ENCODE measurements around the gene NTM. TPM values are rescaled to one million over a fixed set of nuclear protein-coding genes. Genes with fewer than 3 reads are reported as not detected.

Gene NTM
- total RNA-seq, 1 experiment from 2014 or later: 8.6 TPM

DNA sequence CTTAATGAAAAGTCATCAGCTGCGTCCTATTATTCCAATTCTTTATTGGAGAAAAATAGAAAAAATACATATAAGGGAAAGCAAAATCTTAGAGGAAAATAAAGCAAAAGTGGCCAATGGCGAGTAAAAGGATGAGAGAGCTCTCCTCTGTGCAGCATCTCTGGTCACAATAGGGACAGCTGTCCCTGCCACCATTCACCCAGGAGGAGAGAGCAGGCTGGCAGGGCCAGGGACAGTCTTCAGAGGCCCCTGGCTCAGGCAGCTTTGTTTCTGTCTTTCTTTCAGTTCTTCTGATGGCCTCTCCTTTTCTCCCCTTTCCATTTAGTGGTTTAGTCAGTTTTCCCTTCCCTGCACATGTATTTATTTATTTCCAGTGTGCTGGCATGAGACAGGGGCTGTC lies 941.3 kb downstream of the NTM start:
- no peak overlapping the region for H3K4me3 ChIP-seq (ENCODE audit: low read depth, low read length, poor library complexity, severe bottlenecking)
- POLR2A ChIA-PET (ENCODE audit: low non-redundant PET): no interaction called here
- H3K27me3 ChIP-seq (replicated peaks; ENCODE audit: insufficient read depth, low read depth, low read length, poor library complexity): no peaks in the 10 kb centered on the region
- CTCF ChIA-PET: no interaction called here
- intact Hi-C loops (cut with micrococcal nuclease; ENCODE audit: unreplicated experiment): no loop called here
- no peaks in the 10 kb centered on the region for H3K36me3 ChIP-seq (ENCODE audit: insufficient read depth, low read length, poor library complexity, severe bottlenecking)
- H3K27ac ChIP-seq (ENCODE audit: low read depth, low read length, poor library complexity, severe bottlenecking): no peak overlapping the region
- BruUV-seq (replicated peaks): no TSS peak
- TF ChIP-seq EZH2 (IDR thresholded peaks at IDR 0.05; ENCODE audit: borderline replicate concordance, low read depth, low read length, poor library complexity, severe bottlenecking): no peak
- no peaks in the 10 kb centered on the region for H3K9me3 ChIP-seq (ENCODE audit: low read depth, low read length, poor library complexity, severe bottlenecking)
- DNase-seq (ENCODE audit: low spot score): no peak
- no peaks in the 10 kb centered on the region for H3K4me1 ChIP-seq (ENCODE audit: insufficient read depth, low read length, poor library complexity, severe bottlenecking)

- Histone ChIP-seq H3K4me3 (ENCODE audit: low read depth, low read length, poor library complexity, severe bottlenecking) (no peak overlapping the region), H3K9me3 (ENCODE audit: low read depth, low read length, poor library complexity, severe bottlenecking) (no peaks in the 10 kb centered on the region), H3K4me1 (ENCODE audit: insufficient read depth, low read length, poor library complexity, severe bottlenecking) (no peaks in the 10 kb centered on the region), H3K27ac (ENCODE audit: low read depth, low read length, poor library complexity, severe bottlenecking) (no peak overlapping the region), H3K36me3 (ENCODE audit: insufficient read depth, low read length, poor library complexity, severe bottlenecking) (no peaks in the 10 kb centered on the region), H3K27me3 (replicated peaks; ENCODE audit: insufficient read depth, low read depth, low read length, poor library complexity) (no peaks in the 10 kb centered on the region)
- no TSS peak for BruUV-seq (replicated peaks)
- intact Hi-C loops (cut with micrococcal nuclease; ENCODE audit: unreplicated experiment): no loop called here
- TF ChIP-seq EZH2 (IDR thresholded peaks at IDR 0.05; ENCODE audit: borderline replicate concordance, low read depth, low read length, poor library complexity, severe bottlenecking): no peak
- TF ChIP-seq, protein P1, sequence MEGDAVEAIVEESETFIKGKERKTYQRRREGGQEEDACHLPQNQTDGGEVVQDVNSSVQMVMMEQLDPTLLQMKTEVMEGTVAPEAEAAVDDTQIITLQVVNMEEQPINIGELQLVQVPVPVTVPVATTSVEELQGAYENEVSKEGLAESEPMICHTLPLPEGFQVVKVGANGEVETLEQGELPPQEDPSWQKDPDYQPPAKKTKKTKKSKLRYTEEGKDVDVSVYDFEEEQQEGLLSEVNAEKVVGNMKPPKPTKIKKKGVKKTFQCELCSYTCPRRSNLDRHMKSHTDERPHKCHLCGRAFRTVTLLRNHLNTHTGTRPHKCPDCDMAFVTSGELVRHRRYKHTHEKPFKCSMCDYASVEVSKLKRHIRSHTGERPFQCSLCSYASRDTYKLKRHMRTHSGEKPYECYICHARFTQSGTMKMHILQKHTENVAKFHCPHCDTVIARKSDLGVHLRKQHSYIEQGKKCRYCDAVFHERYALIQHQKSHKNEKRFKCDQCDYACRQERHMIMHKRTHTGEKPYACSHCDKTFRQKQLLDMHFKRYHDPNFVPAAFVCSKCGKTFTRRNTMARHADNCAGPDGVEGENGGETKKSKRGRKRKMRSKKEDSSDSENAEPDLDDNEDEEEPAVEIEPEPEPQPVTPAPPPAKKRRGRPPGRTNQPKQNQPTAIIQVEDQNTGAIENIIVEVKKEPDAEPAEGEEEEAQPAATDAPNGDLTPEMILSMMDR (conservative IDR thresholded peaks at IDR 0.05; ENCODE audit: low read depth, low read length): no peak
- ChIA-PET POLR2A (ENCODE audit: low non-redundant PET) (no interaction called here), CTCF (interaction anchor here (0.6 to 1.1 kb wide), 2 partner anchors 12 to 47 kb away, joined by 3 read pairs; no protein-coding TSS in a partner anchor)
- peak; percentile 6 for DNase-seq (ENCODE audit: low spot score)
Observed at GRCh38 chr11:132312161-132312560, 941.7 kb downstream of the NTM start.

- H3K9me3 ChIP-seq (ENCODE audit: low read depth, low read length, poor library complexity, severe bottlenecking): no peaks in the 10 kb centered on the region
- TF ChIP-seq, protein P1 (conservative IDR thresholded peaks at IDR 0.05; ENCODE audit: low read depth, low read length): peak; percentile 76
- no peak for TF ChIP-seq EZH2 (IDR thresholded peaks at IDR 0.05; ENCODE audit: borderline replicate concordance, low read depth, low read length, poor library complexity, severe bottlenecking)
- no peaks in the 10 kb centered on the region for H3K27me3 ChIP-seq (replicated peaks; ENCODE audit: insufficient read depth, low read depth, low read length, poor library complexity)
- intact Hi-C loops (cut with micrococcal nuclease; ENCODE audit: unreplicated experiment): no loop called here
- no peaks in the 10 kb centered on the region for H3K36me3 ChIP-seq (ENCODE audit: insufficient read depth, low read length, poor library complexity, severe bottlenecking)
- H3K27ac ChIP-seq (ENCODE audit: low read depth, low read length, poor library complexity, severe bottlenecking): no peak overlapping the region
- no peaks in the 10 kb centered on the region for H3K4me1 ChIP-seq (ENCODE audit: insufficient read depth, low read length, poor library complexity, severe bottlenecking)
- BruUV-seq (replicated peaks): no TSS peak
- CTCF ChIA-PET: interaction anchor here (0.6 to 1.1 kb wide), 2 partner anchors 12 to 48 kb away, joined by 3 read pairs; no protein-coding TSS in a partner anchor
- H3K4me3 ChIP-seq (ENCODE audit: low read depth, low read length, poor library complexity, severe bottlenecking): no peak overlapping the region
- POLR2A ChIA-PET (ENCODE audit: low non-redundant PET): no interaction called here
- peak; percentile 49 for DNase-seq (ENCODE audit: low spot score)
Observed at GRCh38 chr11:132312701-132313111, 942.3 kb downstream of the NTM start.

GRCh38 chr11:132314911-132315455 lies 944.6 kb downstream of the NTM start:
- CTCF ChIA-PET: no interaction called here
- Histone ChIP-seq H3K27ac (ENCODE audit: low read depth, low read length, poor library complexity, severe bottlenecking) (no peak overlapping the region), H3K27me3 (replicated peaks; ENCODE audit: insufficient read depth, low read depth, low read length, poor library complexity) (no peaks in the 10 kb centered on the region), H3K36me3 (ENCODE audit: insufficient read depth, low read length, poor library complexity, severe bottlenecking) (no peaks in the 10 kb centered on the region), H3K4me3 (ENCODE audit: low read depth, low read length, poor library complexity, severe bottlenecking) (no peak overlapping the region), H3K9me3 (ENCODE audit: low read depth, low read length, poor library complexity, severe bottlenecking) (no peaks in the 10 kb centered on the region), H3K4me1 (ENCODE audit: insufficient read depth, low read length, poor library complexity, severe bottlenecking) (no peaks in the 10 kb centered on the region)
- POLR2A ChIA-PET (ENCODE audit: low non-redundant PET): no interaction called here
- no peak for DNase-seq (ENCODE audit: low spot score)
- intact Hi-C loops (cut with micrococcal nuclease; ENCODE audit: unreplicated experiment): no loop called here
- no TSS peak for BruUV-seq (replicated peaks)
- TF ChIP-seq, protein P1 (conservative IDR thresholded peaks at IDR 0.05; ENCODE audit: low read depth, low read length): no peak
- no peak for TF ChIP-seq EZH2 (IDR thresholded peaks at IDR 0.05; ENCODE audit: borderline replicate concordance, low read depth, low read length, poor library complexity, severe bottlenecking)
